GM23248 (cell line): ENCODE data around the gene PPP1R3G. TPM values are rescaled to one million over a fixed set of nuclear protein-coding genes. Genes with fewer than 3 reads are reported as not detected.

Source experiments
- DNase-seq: peaks from one replicate; pipeline ENCODE4 v3.0.0-alpha.2; 2015
- H2AFZ ChIP-seq: fragments of 200-600 bp; sonication (generic); 2 replicates; pipeline ENCODE4 v1.6.1; 2016; ENCODE audit warnings: antibody characterized with exemption
- H3F3A ChIP-seq: fragments of 200-600 bp; sonication (generic); 2 replicates; pipeline ENCODE4 v1.6.1; 2016; ENCODE audit warnings: mild to moderate bottlenecking, antibody characterized with exemption, mixed run types; ENCODE audit not compliant: insufficient read depth
- H3K27ac ChIP-seq: fragments of 200-600 bp; sonication (generic); 2 replicates; pipeline ENCODE4 v1.5.1; 2016; ENCODE audit warnings: mild to moderate bottlenecking
- H3K27me3 ChIP-seq: fragments of 200-600 bp; sonication (generic); replicated peaks from 2 replicates; pipeline ENCODE4 v1.6.1; 2016; ENCODE audit warnings: mild to moderate bottlenecking; ENCODE audit not compliant: insufficient read depth
- H3K36me3 ChIP-seq: fragments of 200-600 bp; sonication (generic); 2 replicates; pipeline ENCODE4 v1.6.1; 2016; ENCODE audit warnings: low read depth, mild to moderate bottlenecking
- H3K4me1 ChIP-seq: fragments of 200-600 bp; sonication (generic); 2 replicates; pipeline ENCODE4 v1.6.1; 2016; ENCODE audit warnings: mild to moderate bottlenecking; ENCODE audit not compliant: insufficient read depth
- H3K4me2 ChIP-seq: fragments of 200-600 bp; sonication (generic); one replicate; pipeline ENCODE4 v1.6.1; 2016; ENCODE audit warnings: mild to moderate bottlenecking; ENCODE audit not compliant: unreplicated experiment
- H3K4me3 ChIP-seq: fragments of 200-600 bp; sonication (generic); 2 replicates; pipeline ENCODE4 v1.5.1; 2016; ENCODE audit warnings: mild to moderate bottlenecking
- H3K79me2 ChIP-seq: fragments of 200-600 bp; sonication (generic); 2 replicates; pipeline ENCODE4 v1.6.1; 2016; ENCODE audit warnings: mild to moderate bottlenecking; ENCODE audit not compliant: insufficient read depth
- H3K9ac ChIP-seq: fragments of 200-600 bp; sonication (generic); 2 replicates; pipeline ENCODE4 v1.6.1; 2016; ENCODE audit warnings: mild to moderate bottlenecking
- H3K9me2 ChIP-seq: fragments of 200-600 bp; sonication (generic); 2 replicates; pipeline ENCODE4 v1.6.1; 2016; ENCODE audit warnings: mixed run types, mild to moderate bottlenecking, moderate library complexity; ENCODE audit not compliant: insufficient read depth
- H3K9me3 ChIP-seq: fragments of 200-600 bp; sonication (generic); one replicate; pipeline ENCODE4 v1.6.1; 2017; ENCODE audit warnings: low read depth
- H4K20me1 ChIP-seq: fragments of 200-600 bp; sonication (generic); 2 replicates; pipeline ENCODE4 v1.6.0; 2016; ENCODE audit not compliant: insufficient read depth
- EZH2 ChIP-seq: fragments of 200-600 bp; sonication (generic); IDR thresholded peaks from 2 replicates; pipeline ENCODE4 v1.6.1; 2018; ENCODE audit warnings: antibody characterized with exemption, mild to moderate bottlenecking; ENCODE audit not compliant: insufficient read depth, poor library complexity, severe bottlenecking
- EZH2phosphoT487 ChIP-seq: fragments of 200-600 bp; sonication (generic); IDR thresholded peaks from 2 replicates; pipeline ENCODE4 v1.6.1; 2018; ENCODE audit warnings: antibody characterized with exemption, moderate library complexity, mild to moderate bottlenecking, low read depth; ENCODE audit not compliant: insufficient read depth
- WGBS, 2 experiments: methylation state at CpG; one replicate each; pipeline ENCODE4 v1.1.6; 2015 to 2017; ENCODE audit warnings: low lambda C conversion rate in 2 of 2, low coverage in 1 of 2; ENCODE audit errors: missing lambda C conversion rate in 2 of 2; 5-methylcytosine and 5-hydroxymethylcytosine counted together
- in situ Hi-C: fragments of 300-500 bp; cut with MboI; formaldehyde crosslinking; loops from 2 replicates; pipeline ENCODE4 v1.15.0; 2020
- polyA plus RNA-seq: library from polyadenylated mRNA; unstranded; fragments of >200 nt; fragmentation: Nextera tagmentation; extraction: Ambion mirVana; gene quantifications from 2 replicates; pipeline ENCODE4 v1.2.1, GENCODE V29; 2016
- total RNA-seq: library from RNA; depleted of rRNA; stranded (reverse); fragments of >200 nt; shearing (Covaris generic); gene quantifications from 2 replicates; pipeline ENCODE4 v1.2.3, GENCODE V29; 2014

Gene PPP1R3G
- total and polyA plus RNA-seq, 2 experiments from 2014 or later: 0.84 to 2.6 TPM

GRCh38 chr6:5105146-5105545, 20.0 kb downstream of the PPP1R3G start:
- Histone ChIP-seq H3K9ac (no peak overlapping the region), H3K27me3 (no peaks in the 10 kb centered on the region), H2AFZ (no peak overlapping the region), H4K20me1 (no peaks in the 10 kb centered on the region), H3K4me2 (no peak overlapping the region), H3K79me2 (no peaks in the 10 kb centered on the region), H3K9me3 (no peaks in the 10 kb centered on the region), H3K4me1 (no peaks in the 10 kb centered on the region), H3K9me2 (no peaks in the 10 kb centered on the region), H3K36me3 (no peaks in the 10 kb centered on the region), H3K4me3 (no peak overlapping the region), H3K27ac (no peak overlapping the region), H3F3A (no peaks in the 10 kb centered on the region)
- 96 to 100% methylated on average over 10 of the region's 10 CpGs for WGBS, 2 experiments
- TF ChIP-seq EZH2phosphoT487 (no peak), EZH2 (no peak)
- in situ Hi-C loops: no loop called here
- no peak for DNase-seq

GRCh38 chr6:5107341-5107740, 22.2 kb downstream of the PPP1R3G start:
- 95 to 96% methylated on average over 10 of the region's 10 CpGs for WGBS, 2 experiments
- in situ Hi-C loops: no loop called here

GRCh38 chr6:5108068-5108467, 22.9 kb downstream of the PPP1R3G start:
- Histone ChIP-seq H3K27ac (no peak overlapping the region), H3K79me2 (no peaks in the 10 kb centered on the region)
- no peak for DNase-seq

More at GRCh38 chr6:5107341-5107740, 22.2 kb downstream of the PPP1R3G start:
- H3K9ac ChIP-seq: no peak overlapping the region
- no peaks in the 10 kb centered on the region for H3K27me3 ChIP-seq
- no peaks in the 10 kb centered on the region for H4K20me1 ChIP-seq
- 0 out of 2 replicates have a peak, but pooled peaks cover 4% of the 10 kb centered on the region for H3F3A ChIP-seq
- no peak overlapping the region for H3K27ac ChIP-seq
- H2AFZ ChIP-seq: no peak overlapping the region
- no peaks in the 10 kb centered on the region for H3K9me2 ChIP-seq
- no peaks in the 10 kb centered on the region for H3K9me3 ChIP-seq
- H3K36me3 ChIP-seq: no peaks in the 10 kb centered on the region
- no peak for DNase-seq
- no peaks in the 10 kb centered on the region for H3K79me2 ChIP-seq
- peaks cover 4% of the 10 kb centered on the region; the same call in 1 of the 2 replicates for H3K4me1 ChIP-seq
- H3K4me3 ChIP-seq: no peak overlapping the region
- TF ChIP-seq EZH2phosphoT487: no peak
- no peak for TF ChIP-seq EZH2
- H3K4me2 ChIP-seq: no peak overlapping the region

GRCh38 chr6:5108536-5109150, 23.5 kb downstream of the PPP1R3G start:
- Histone ChIP-seq H3F3A (0 out of 2 replicates have a peak, but pooled peaks cover 4% of the 10 kb centered on the region), H4K20me1 (no peaks in the 10 kb centered on the region), H2AFZ (no peak overlapping the region), H3K27ac (no peak overlapping the region), H3K9me3 (no peaks in the 10 kb centered on the region), H3K4me2 (no peak overlapping the region), H3K4me3 (no peak overlapping the region), H3K36me3 (no peaks in the 10 kb centered on the region), H3K9ac (no peak overlapping the region), H3K79me2 (no peaks in the 10 kb centered on the region), H3K27me3 (no peaks in the 10 kb centered on the region), H3K4me1 (peaks cover 5% of the 10 kb centered on the region; the same call in 1 of the 2 replicates), H3K9me2 (no peaks in the 10 kb centered on the region)
- TF ChIP-seq EZH2phosphoT487: no peak
- no peak for TF ChIP-seq EZH2
- DNase-seq: no peak
- WGBS, 2 experiments: 94 to 96% methylated on average over 6 of the region's 6 CpGs
- in situ Hi-C loops: no loop called here

More at GRCh38 chr6:5108068-5108467, 22.9 kb downstream of the PPP1R3G start:
- Histone ChIP-seq H3K9me2 (no peaks in the 10 kb centered on the region), H4K20me1 (no peaks in the 10 kb centered on the region), H3K4me3 (no peak overlapping the region), H3K36me3 (no peaks in the 10 kb centered on the region), H3K4me2 (no peak overlapping the region), H3K9me3 (no peaks in the 10 kb centered on the region), H3K9ac (no peak overlapping the region), H2AFZ (no peak overlapping the region), H3K4me1 (peaks cover 5% of the 10 kb centered on the region; the same call in 1 of the 2 replicates), H3K27me3 (no peaks in the 10 kb centered on the region), H3F3A (0 out of 2 replicates have a peak, but pooled peaks cover 4% of the 10 kb centered on the region)
- no peak for TF ChIP-seq EZH2phosphoT487
- no peak for TF ChIP-seq EZH2
- WGBS, 2 experiments: 78 to 85% methylated on average over 9 of the region's 9 CpGs
- in situ Hi-C loops: no loop called here
